Peyer's patch (tissue), 4 donors: ENCODE measurements around the gene ZBTB7C. TPM values are rescaled to one million over a fixed set of nuclear protein-coding genes. Genes with fewer than 3 reads are reported as not detected.

Source experiments
- DNase-seq, 3 donors: peaks; one replicate each; pipeline ENCODE4 v3.0.0-alpha.2; 2017 to 2019
- H3K27ac ChIP-seq, 4 donors: fragments of 200-600 bp; sonication (generic); one replicate each; pipeline ENCODE4 v1.5.1; 2016 to 2019
- H3K27me3 ChIP-seq, 2 donors: fragments of 200-600 bp; sonication (generic); one replicate each; pipeline ENCODE4 v1.5.1; 2019
- H3K36me3 ChIP-seq, 3 donors: fragments of 200-600 bp; sonication (generic); one replicate each; pipeline ENCODE4 v1.5.1; 2016 to 2019
- H3K4me1 ChIP-seq, 4 donors: fragments of 200-600 bp; sonication (generic); one replicate each; pipeline ENCODE4 v1.5.1; 2016 to 2019
- H3K4me3 ChIP-seq, 4 donors: fragments of 200-600 bp; sonication (generic); 1 replicate in 3 of 4; 2 replicates in 1 of 4; pipeline ENCODE4 v1.5.1; 2016 to 2019; ENCODE audit warnings: mild to moderate bottlenecking in 1 of 4
- H3K9me3 ChIP-seq, 4 donors: fragments of 200-600 bp; sonication (generic); one replicate each; pipeline ENCODE4 v1.5.1; 2016 to 2019; ENCODE audit warnings: mild to moderate bottlenecking in 1 of 4
- CTCF ChIP-seq, 6 experiments: fragments of 450-650 bp in 4 of 6; fragments of 200-600 bp in 2 of 6; sonication (generic) in 1 of 6; IDR thresholded peaks; one replicate each; pipeline ENCODE4 v1.5.1; 2017 to 2019; ENCODE audit warnings: antibody characterized with exemption in 6 of 6, mild to moderate bottlenecking in 3 of 6, moderate library complexity in 1 of 6
- POLR2A ChIP-seq, 2 donors: fragments of 450-650 bp; IDR thresholded peaks; one replicate each; pipeline ENCODE4 v1.5.1; 2017; ENCODE audit warnings: antibody characterized with exemption in 2 of 2, mild to moderate bottlenecking in 2 of 2, moderate library complexity in 2 of 2
- total RNA-seq, 4 donors: library from RNA; depleted of rRNA; stranded (reverse); fragments of >200 nt; gene quantifications; one replicate each; pipeline ENCODE4 v1.1.0, GENCODE V29; 2016

ZBTB7C gene
- total RNA-seq, 4 donors from 2014 or later = 10.5 to 15.7 (median 14.2) TPM

- Histone ChIP-seq H3K36me3 (no peaks in the 10 kb centered on the region), H3K4me1 (peaks cover 0 to 6% (median 0%) of the 10 kb centered on the region in 4 donors), H3K9me3 (no peaks in the 10 kb centered on the region), H3K27me3 (no peaks in the 10 kb centered on the region), H3K27ac (no peak overlapping the region), H3K4me3 (no peak overlapping the region)
- DNase-seq = no peak
- TF ChIP-seq CTCF (IDR thresholded peaks at IDR 0.05) = no peak
- TF ChIP-seq POLR2A (IDR thresholded peaks at IDR 0.05) = no peak
Observed at GRCh38 chr18:48208432-48209140, 200.6 kb downstream of the ZBTB7C start.

GRCh38 chr18:48207733-48208132 is 201.4 kb downstream of the ZBTB7C start:
- Histone ChIP-seq H3K27ac (no peak overlapping the region), H3K36me3 (no peaks in the 10 kb centered on the region), H3K4me3 (no peak overlapping the region), H3K4me1 (peaks cover 0 to 7% (median 0%) of the 10 kb centered on the region in 4 donors), H3K27me3 (no peaks in the 10 kb centered on the region), H3K9me3 (no peaks in the 10 kb centered on the region)
- TF ChIP-seq POLR2A (IDR thresholded peaks at IDR 0.05) (no peak), CTCF (IDR thresholded peaks at IDR 0.05) (no peak)
- no peak for DNase-seq

GRCh38 chr18:48206887-48207286 is 202.3 kb downstream of the ZBTB7C start:
- TF ChIP-seq CTCF (IDR thresholded peaks at IDR 0.05) = no peak
- TF ChIP-seq POLR2A (IDR thresholded peaks at IDR 0.05) = no peak
- Histone ChIP-seq H3K36me3 (no peaks in the 10 kb centered on the region), H3K27me3 (no peaks in the 10 kb centered on the region), H3K9me3 (no peaks in the 10 kb centered on the region), H3K4me3 (no peak overlapping the region), H3K27ac (no peak overlapping the region), H3K4me1 (peaks cover 0 to 7% (median 0%) of the 10 kb centered on the region in 4 donors)
- DNase-seq = no peak

- Histone ChIP-seq H3K27me3 (no peaks in the 10 kb centered on the region), H3K27ac (peak overlapping the region in 2 of 4 donors; percentile 40 to 69), H3K36me3 (no peaks in the 10 kb centered on the region), H3K4me3 (no peak overlapping the region), H3K4me1 (peaks cover 0 to 7% (median 0%) of the 10 kb centered on the region in 4 donors), H3K9me3 (no peaks in the 10 kb centered on the region)
- DNase-seq = peak in 1 of 3 donors; percentile 65
- no peak for TF ChIP-seq CTCF (IDR thresholded peaks at IDR 0.05)
- no peak for TF ChIP-seq POLR2A (IDR thresholded peaks at IDR 0.05)
Observed at GRCh38 chr18:48203961-48204666, 205.1 kb downstream of the ZBTB7C start.

GRCh38 chr18:48203288-48203945 is 205.8 kb downstream of the ZBTB7C start:
- Histone ChIP-seq H3K36me3 (no peaks in the 10 kb centered on the region), H3K9me3 (no peaks in the 10 kb centered on the region), H3K4me3 (no peak overlapping the region), H3K4me1 (peaks cover 0 to 7% (median 0%) of the 10 kb centered on the region in 4 donors), H3K27ac (peak overlapping the region in 1 of 4 donors; percentile 69), H3K27me3 (no peaks in the 10 kb centered on the region)
- TF ChIP-seq POLR2A (IDR thresholded peaks at IDR 0.05) (no peak), CTCF (IDR thresholded peaks at IDR 0.05) (no peak)
- no peak for DNase-seq
